Measurements from ENCODE around the gene SLMAP. TPM values are rescaled to one million over a fixed set of nuclear protein-coding genes. Genes with fewer than 3 reads are reported as not detected.

SLMAP gene
- polyA plus RNA-seq, 3 donors: 7.8 to 21.8 (median 17.9) TPM

DNA sequence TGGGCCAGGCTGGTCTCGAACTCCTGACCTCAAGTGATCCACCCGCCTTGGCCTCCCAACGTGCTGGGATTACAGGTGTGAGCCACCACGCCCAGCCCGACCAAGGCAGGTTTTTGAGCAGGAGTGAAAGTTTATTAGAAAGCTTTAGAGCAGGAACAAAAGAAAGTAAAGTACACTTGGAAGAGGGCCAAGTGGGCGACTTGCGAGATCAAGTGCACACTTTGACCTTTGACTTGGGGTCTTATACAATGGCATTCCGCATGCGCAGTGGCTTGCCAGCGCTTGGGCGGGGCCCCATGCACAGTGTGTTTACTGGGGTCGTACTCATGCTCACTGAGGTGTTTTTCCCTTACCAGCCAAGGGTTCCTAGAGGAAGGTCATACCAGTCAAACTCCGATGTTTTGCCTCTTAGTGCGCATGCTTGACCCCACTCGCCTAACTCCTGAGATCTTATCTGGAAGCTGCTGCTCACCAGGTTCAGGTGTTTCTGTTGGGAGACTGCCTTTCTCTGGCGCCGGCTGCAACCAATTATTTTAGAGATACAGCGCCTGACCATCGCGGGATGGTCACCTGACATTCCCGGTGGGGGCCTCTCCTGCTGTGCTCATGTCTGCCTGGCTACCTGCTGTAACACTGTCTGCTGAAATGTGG lies 205.2 kb downstream of the SLMAP start:
- 79 to 86% (median 85%) methylated on average over 21 of the region's 21 CpGs for WGBS, 3 donors
- no peak overlapping the region for H3K27ac ChIP-seq (ENCODE audit: low read depth, low read length)

DNA sequence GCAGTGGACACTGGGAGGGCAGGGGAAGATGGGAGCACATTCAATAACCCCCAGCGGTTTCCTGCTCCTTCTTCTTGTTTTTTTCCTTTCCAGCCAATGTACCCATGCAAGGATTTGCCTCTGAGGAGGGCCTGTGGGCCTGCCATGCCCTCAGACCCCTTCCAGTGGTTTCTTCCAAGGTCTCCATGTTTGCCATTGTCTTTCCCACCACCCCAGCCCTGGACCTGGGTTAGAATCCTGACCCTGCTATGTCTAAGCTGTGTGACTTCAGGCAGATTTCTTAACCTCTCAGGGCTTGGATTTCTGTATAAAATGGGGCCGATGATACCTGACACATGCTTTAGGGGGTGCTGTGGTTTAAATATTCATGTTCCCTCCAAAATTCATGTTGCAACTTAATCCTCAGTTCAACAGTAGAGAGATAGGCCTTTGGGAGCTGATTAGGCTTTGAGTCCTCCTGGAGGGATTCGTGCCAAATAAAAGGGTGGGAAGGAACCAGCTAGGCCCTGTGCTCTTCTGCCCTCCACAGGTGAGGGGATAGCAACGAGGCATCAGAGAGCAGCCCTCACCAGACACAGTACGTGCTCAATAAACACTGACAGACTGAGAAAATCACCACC lies 205.8 kb downstream of the SLMAP start:
- no peak overlapping the region for H3K27ac ChIP-seq (ENCODE audit: low read depth, low read length)
- WGBS, 3 donors: 76 to 83% (median 76%) methylated on average over 5 of the region's 5 CpGs

DNA sequence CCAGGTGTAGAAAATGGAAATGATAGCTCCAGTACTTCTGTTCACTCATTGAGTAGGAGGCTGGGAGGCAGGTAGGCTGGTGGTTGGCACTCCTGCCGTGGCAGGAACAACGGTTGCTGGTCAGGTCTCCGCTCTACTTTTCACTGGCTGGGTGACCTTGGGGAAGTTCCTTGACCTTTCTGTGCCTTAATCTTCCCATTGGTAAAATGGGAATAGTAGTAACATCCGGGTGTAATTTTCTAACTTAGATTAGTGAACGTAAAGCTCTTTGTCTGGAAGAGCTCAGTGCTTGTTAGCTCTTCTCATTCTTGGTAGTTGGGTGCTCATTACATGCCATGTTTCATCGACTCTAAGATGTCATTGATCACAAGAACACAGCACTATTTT lies 206.3 kb downstream of the SLMAP start:
- H3K27ac ChIP-seq (ENCODE audit: low read depth, low read length): no peak overlapping the region
- 91 to 96% (median 91%) methylated on average over 6 of the region's 6 CpGs for WGBS, 3 donors

DNA sequence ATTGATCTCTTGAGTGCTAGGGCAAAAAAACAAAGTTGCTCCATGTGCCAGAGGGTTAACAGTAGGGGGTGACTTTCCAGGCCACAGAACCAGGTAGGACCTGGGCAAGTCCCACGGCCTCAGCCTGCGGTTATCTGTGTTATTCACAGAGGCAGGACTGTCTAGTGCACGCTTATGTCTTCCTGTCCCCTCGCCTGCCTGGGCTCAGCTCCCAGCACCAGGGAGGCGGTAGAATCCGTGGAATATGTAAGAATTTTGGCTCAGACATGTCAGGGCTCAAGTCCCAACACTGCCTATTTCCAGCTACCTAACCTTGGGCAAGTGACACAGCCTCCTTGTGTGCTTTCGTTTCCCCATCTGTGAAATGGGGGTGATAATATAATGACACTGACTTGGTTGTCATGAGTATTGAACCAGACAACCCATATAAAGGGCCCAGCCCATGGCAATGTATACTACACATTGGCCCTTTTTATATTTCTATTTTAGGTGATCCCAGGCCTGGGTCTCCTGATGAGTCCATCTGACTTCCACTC lies 207.8 kb downstream of the SLMAP start:
- WGBS, 3 donors: 65 to 80% (median 74%) methylated on average over 7 of the region's 7 CpGs
- H3K27ac ChIP-seq (ENCODE audit: low read depth, low read length): no peak overlapping the region

DNA sequence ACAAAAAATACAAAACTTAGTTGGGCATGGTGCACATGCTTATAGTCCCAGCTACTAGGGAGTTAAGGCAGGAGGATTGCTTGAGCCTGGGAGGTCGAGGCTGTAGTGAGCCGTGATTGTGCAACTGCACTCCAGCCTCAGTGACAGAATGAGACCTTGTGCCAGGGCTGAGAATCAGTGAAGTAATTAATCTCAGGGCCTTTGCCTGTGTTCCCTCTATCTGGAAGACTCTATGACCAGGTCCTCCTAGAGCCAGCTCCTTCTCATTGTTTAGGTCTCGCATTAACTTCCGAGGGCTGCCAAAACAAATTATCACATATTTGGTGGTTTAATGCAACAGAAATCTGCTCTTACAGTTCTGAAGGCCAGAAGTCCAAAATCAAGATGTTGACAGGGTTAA lies 210.7 kb downstream of the SLMAP start:
- no peak overlapping the region for H3K27ac ChIP-seq (ENCODE audit: low read depth, low read length)
- WGBS, 3 donors: 36 to 57% (median 38%) methylated on average over 4 of the region's 4 CpGs

DNA sequence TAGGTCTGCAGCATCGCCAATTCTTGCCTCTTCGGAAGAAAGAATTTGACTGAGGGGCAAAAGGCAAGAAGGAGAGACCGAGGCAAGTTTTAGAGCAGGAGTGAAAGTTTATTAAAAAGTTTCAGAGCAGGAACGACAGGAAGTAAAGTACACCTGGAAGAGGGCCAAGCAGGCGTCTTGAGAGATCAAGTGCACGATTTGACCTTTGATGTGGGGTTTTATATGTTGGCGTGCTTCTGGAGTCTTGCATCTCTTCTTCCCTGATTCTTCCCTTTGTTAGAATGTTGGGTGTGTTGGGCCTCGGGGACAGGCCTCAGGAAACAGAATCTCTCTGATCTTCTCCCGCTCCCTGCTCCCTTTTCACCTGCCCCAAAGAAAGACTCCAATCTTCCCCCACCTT lies 211.5 kb downstream of the SLMAP start:
- WGBS, 3 donors: 76 to 82% (median 76%) methylated on average over 9 of the region's 9 CpGs

DNA sequence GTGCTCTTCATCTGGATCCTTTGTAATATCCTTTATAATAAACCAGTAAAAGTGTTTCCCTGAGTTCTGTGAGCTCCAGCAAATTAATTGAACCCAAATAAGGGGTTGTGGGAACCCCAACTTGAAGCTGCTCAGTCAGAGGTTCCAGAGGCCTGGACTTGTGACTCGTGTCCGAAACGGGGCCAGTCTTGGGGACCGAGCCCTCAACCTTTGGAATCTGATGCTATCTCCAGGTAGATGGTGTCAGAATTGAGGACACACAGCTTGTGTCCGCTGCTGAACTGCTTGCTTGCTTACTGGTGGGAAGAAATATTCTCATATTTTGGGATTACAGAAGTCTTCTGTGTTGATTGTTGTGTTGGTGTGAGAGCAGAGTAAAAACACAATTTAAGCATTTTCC lies 212.4 kb downstream of the SLMAP start:
- 94 to 99% (median 96%) methylated on average over 5 of the region's 5 CpGs for WGBS, 3 donors
- no peak overlapping the region for H3K27ac ChIP-seq (ENCODE audit: low read depth, low read length)

More for the DNA sequence above, 211.5 kb downstream of the SLMAP start:
- no peak overlapping the region for H3K27ac ChIP-seq (ENCODE audit: low read depth, low read length)

DNA sequence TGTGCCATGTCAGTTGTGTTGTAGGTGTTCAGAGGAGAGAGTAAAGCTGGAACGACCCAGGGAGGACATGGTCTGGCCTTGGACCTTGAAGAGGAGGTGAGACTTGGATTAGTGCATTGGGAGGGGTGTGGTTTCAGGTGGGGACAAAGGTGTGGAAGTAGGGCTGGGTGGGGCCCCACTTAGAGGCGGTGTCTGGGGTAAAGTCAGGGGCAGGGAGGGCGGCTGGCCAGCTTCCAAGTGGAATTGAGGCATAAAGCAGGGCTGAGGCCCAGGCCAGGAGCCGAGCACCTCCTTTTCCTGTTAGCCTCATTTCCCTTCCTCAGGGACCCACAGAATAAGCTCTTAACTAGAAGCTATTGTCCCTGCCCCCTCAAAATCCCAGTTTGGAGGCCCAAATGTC lies 215.9 kb downstream of the SLMAP start:
- no peak overlapping the region for H3K27ac ChIP-seq (ENCODE audit: low read depth, low read length)
- WGBS, 3 donors: 41 to 59% (median 47%) methylated on average over 4 of the region's 4 CpGs

DNA sequence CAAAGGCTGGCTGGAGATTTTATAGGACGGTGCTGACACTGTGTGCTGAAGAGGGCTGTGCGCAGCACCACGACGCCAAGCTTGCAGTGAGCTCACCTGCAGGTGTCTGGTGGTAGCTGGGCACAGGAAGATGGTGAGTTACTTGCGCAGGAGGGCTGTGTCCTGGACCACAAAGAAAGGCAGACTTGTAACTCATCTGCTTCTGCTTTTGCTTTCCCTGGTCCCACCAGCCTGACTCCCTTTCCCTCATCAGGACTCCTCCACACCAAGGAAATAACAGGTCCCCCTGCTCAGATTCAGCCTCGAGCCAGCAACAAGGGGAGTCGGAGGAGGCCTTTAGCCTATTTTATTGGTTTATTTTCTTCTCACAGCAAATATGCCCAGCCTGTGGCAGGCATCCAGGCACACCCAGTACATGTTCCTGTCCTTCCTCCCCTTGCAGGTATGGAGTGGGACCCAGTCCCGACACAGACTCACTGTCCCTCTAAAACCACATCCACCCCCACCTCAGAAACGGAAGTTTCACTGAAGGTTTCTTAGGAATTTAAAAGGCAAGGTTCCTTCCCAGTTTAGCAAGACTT lies 216.5 kb downstream of the SLMAP start:
- 46 to 79% (median 63%) methylated on average over 9 of the region's 9 CpGs for WGBS, 3 donors
- H3K27ac ChIP-seq (ENCODE audit: low read depth, low read length): no peak overlapping the region

DNA sequence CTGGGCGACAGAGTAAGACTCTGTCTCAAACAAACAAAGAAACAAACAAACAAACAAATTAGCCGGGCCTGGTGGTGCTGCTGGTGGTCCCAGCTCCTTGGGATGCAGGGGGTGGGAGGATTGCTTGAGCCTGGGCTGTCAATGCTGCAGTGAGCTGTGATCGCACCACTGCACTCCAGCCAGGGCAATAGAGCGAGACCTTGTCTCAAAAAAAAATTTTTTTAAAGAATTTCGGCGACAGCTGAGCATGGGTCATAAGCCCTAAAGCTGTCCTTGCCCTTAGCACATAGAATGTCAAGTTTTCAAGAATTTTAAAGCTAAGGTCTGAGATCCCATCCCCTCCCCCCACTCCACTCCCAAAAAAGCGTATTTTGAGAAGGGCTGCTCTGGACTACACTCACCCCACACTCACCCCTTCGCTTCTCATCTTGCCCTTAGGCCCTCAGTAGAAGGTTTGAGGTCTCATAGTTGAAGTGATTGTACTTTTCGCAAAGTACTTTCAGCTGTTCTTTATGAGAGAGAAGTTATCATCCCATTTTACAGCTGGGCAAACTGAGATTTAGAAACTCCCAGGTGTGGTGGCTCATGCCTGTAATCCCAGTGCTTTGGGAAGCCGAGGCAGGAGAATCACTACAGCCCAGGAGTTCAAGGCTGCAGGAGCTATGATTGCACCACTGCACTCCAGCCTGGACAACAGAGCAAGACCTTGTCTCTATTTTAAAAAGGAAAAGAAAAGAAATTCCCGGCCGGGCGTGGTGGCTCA lies 217.8 kb downstream of the SLMAP start:
- no peak overlapping the region for H3K27ac ChIP-seq (ENCODE audit: low read depth, low read length)
- WGBS, 3 donors: 94 to 96% (median 95%) methylated on average over 13 of the region's 13 CpGs

DNA sequence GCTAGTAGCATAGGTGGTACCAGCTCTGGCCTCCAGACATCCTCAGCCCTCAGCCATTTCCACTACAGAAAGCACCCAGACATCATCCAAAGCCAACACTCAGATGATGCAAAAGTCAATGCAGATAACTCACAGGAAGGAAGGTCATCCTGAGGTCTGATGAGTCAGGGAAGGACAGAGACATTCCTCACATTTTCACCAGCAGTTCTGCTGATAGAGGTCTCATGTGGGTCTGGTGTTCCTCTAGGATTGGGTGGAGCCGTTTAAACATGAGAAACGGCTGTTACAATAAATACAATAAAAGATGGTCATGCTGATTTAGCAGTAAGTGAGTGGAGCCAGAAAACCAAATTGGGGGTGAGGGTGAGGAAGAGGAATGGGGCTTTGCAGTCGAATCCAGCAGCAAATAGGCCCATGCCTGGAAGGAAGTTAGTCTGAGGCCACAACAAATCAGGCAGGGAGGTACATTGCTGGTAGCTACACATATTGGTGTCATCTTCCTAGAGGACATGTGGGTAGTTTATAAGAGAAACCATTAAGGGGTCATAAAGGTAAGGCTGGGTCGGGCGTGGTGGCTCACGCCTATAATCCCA lies 218.8 kb downstream of the SLMAP start:
- 57 to 76% (median 62%) methylated on average over 6 of the region's 6 CpGs for WGBS, 3 donors
- no peak overlapping the region for H3K27ac ChIP-seq (ENCODE audit: low read depth, low read length)

DNA sequence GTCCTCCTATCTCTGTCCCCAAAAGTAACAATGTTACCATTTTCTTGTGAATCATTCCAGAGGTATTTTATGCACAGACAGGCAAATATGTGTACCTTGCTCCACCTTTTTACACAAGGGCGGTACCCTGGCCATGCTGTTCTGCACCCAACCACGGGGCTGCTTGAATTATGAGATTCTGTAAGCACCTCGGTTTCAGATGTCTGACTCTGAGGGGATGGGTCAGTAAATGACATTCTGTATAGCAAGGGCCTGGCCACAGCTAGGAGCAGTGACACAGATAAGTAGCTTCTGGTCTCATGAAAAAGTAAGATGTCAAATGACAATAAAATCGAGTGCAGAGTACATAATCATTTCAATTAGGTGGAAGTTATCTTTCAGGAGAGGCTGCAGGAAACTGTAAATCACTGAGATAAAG lies 221.7 kb downstream of the SLMAP start:
- WGBS, 3 donors: 34 to 57% (median 54%) methylated on average over 4 of the region's 4 CpGs
- no peak overlapping the region for H3K27ac ChIP-seq (ENCODE audit: low read depth, low read length)

DNA sequence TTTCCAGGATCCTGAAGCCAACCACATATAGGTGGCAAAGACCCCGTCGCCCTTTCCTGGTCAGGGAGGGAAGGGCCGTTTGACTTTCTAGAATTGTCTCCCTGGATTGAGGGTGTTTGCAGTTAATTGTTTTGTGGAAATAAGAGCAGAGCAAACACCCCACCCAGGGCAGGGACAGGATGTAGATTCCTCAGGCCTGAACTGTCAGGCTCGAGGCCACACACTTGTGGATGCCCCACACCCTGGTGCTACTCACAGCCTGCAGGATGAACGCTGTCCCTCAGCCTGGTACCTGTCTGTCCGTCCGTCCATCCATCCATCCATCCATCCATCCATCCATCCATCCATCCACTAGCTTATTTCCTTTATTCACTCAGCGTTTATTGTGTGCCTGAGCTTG lies 222.2 kb downstream of the SLMAP start:
- whole genome bisulfite sequencing, 3 donors: 65 to 78% (median 70%) methylated on average over 8 of the region's 8 CpGs
- no peak overlapping the region for H3K27ac ChIP-seq (ENCODE audit: low read depth, low read length)

Other genes with a start within 250 kb of the SLMAP start
- under 1 TPM; under 0.01 to 0.22 (median 0.03) TPM for gene DNAH12, start 212.0 kb upstream of the SLMAP start, polyA plus RNA-seq
- 10 to 100 TPM in 1 of 3 donors, 1 to 10 TPM in 2; 3.0 to 11.2 (median 4.7) TPM for gene PDE12, start 200.0 kb upstream of the SLMAP start, polyA plus RNA-seq
- 100 to 1,000 TPM in 2 of 3 donors, 10 to 100 TPM in 1; 82.2 to 258 (median 131) TPM for gene ARF4, start 159.0 kb upstream of the SLMAP start, polyA plus RNA-seq
- 10 to 100 TPM in 1 of 3 donors, 1 to 10 TPM in 2; 3.1 to 11.6 (median 6.8) TPM for gene DENND6A, start 63.2 kb upstream of the SLMAP start, polyA plus RNA-seq